ENCODE data around the gene NUDT1. TPM values are rescaled to one million over a fixed set of nuclear protein-coding genes. Genes with fewer than 3 reads are reported as not detected.

The NUDT1 gene
- total RNA-seq, 5 donors from 2014 or later (not counting 1 experiment from before 2014, with no cell fraction given) = 12.0 to 29.7 (median 21.4) TPM

DNA sequence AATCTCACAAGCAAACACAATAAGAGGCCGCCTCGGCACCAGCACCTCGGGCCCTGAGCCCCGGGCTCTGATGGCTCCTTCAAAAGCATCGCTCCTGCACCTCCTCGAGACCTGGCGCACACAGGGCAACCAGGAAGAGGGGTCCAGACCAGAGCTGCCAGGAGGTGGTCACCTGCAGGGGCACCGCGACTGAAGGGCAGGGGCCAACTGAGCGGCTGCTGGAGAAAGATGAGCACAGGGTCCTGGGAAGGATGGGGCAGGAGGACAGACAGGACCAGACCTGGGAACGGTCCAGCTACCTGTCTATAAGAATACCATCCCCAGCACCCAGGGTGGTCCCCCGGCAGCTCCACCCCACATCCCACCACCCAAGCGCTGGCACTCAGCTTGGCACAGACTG, 30.1 kb upstream of the NUDT1 start:
- WGBS (ENCODE audit: insufficient coverage) = 100% methylated on average over 4 of the region's 13 CpGs
- Histone ChIP-seq H3K27ac (ENCODE audit: low read length) (no peak overlapping the region), H3K36me3 (ENCODE audit: control insufficient read depth in 2 of 2, extremely low read depth in 1 of 2, insufficient read depth in 1 of 2, low read length in 1 of 2) (peaks cover 16 to 59% of the 10 kb centered on the region in 2 donors), H3K27me3 (replicated peaks in 1 of 2; ENCODE audit: control insufficient read depth in 2 of 2, extremely low read depth in 1 of 2, insufficient read depth in 2 of 2, low read length in 1 of 2) (no peaks in the 10 kb centered on the region), H3K4me3 (ENCODE audit: control insufficient read depth in 1 of 2, extremely low read depth in 1 of 2, low read length in 1 of 2) (no peak overlapping the region), H3K4me1 (ENCODE audit: control insufficient read depth in 1 of 2, extremely low read depth in 1 of 2, insufficient read depth in 2 of 2, low read length in 2 of 2) (peaks cover 0 to 8% of the 10 kb centered on the region in 2 experiments), H3K9me3 (no peaks in the 10 kb centered on the region)
- H3K4me3 Mint-ChIP-seq = no peak overlapping the region
- ATAC-seq (replicated peaks in 1 of 4) (no peak), DNase-seq (no peak)
- peaks cover 0 to 12% (median 7%) of the 10 kb centered on the region in 3 donors for H3K4me1 Mint-ChIP-seq
- ChIA-PET POLR2A (no interaction called here), CTCF (no interaction called here)
- no peaks in the 10 kb centered on the region for H3K27me3 Mint-ChIP-seq
- H3K36me3 Mint-ChIP-seq = peaks cover 65% of the 10 kb centered on the region
- no peak overlapping the region for H3K27ac Mint-ChIP-seq
- no peaks in the 10 kb centered on the region for H3K9me3 Mint-ChIP-seq

DNA sequence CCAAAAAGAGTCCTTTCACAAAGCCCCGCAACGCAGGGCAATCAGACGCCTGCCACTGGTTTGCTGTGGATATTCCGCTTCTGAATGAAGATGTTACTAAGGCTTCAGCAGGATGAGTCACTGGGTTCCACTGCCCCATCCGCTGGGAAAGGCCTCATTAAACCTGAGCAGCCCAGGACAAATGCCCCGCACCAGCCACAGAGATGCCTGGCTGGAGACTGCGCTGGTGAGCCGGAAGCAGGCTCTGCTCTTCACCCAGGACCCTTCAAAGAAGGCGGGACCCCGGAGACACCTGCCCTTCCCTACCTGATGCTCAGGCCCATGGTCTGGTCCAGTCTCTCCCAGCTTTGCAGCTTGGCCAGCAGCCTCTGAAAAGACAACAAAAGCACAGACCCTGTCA, 29.1 kb upstream of the NUDT1 start:
- no peak overlapping the region for H3K27ac Mint-ChIP-seq
- no peaks in the 10 kb centered on the region for H3K9me3 ChIP-seq
- H3K27me3 ChIP-seq (replicated peaks in 1 of 2; ENCODE audit: control insufficient read depth in 2 of 2, extremely low read depth in 1 of 2, insufficient read depth in 2 of 2, low read length in 1 of 2) = no peaks in the 10 kb centered on the region
- POLR2A ChIA-PET = no interaction called here
- peaks cover 63% of the 10 kb centered on the region for H3K36me3 Mint-ChIP-seq
- CTCF ChIA-PET = no interaction called here
- no peak overlapping the region for H3K4me3 Mint-ChIP-seq
- H3K27me3 Mint-ChIP-seq = no peaks in the 10 kb centered on the region
- no peak overlapping the region for H3K27ac ChIP-seq (ENCODE audit: low read length)
- DNase-seq (no peak), ATAC-seq (replicated peaks in 1 of 4) (no peak)
- peaks cover 0 to 12% (median 7%) of the 10 kb centered on the region in 3 donors for H3K4me1 Mint-ChIP-seq
- H3K4me3 ChIP-seq (ENCODE audit: control insufficient read depth in 1 of 2, extremely low read depth in 1 of 2, low read length in 1 of 2) = no peak overlapping the region
- peaks cover 23 to 59% of the 10 kb centered on the region in 2 donors for H3K36me3 ChIP-seq (ENCODE audit: control insufficient read depth in 2 of 2, extremely low read depth in 1 of 2, insufficient read depth in 1 of 2, low read length in 1 of 2)
- peaks cover 0 to 8% of the 10 kb centered on the region in 2 experiments for H3K4me1 ChIP-seq (ENCODE audit: control insufficient read depth in 1 of 2, extremely low read depth in 1 of 2, insufficient read depth in 2 of 2, low read length in 2 of 2)
- H3K9me3 Mint-ChIP-seq = no peaks in the 10 kb centered on the region
- WGBS (ENCODE audit: insufficient coverage) = 98% methylated on average over 9 of the region's 10 CpGs

DNA sequence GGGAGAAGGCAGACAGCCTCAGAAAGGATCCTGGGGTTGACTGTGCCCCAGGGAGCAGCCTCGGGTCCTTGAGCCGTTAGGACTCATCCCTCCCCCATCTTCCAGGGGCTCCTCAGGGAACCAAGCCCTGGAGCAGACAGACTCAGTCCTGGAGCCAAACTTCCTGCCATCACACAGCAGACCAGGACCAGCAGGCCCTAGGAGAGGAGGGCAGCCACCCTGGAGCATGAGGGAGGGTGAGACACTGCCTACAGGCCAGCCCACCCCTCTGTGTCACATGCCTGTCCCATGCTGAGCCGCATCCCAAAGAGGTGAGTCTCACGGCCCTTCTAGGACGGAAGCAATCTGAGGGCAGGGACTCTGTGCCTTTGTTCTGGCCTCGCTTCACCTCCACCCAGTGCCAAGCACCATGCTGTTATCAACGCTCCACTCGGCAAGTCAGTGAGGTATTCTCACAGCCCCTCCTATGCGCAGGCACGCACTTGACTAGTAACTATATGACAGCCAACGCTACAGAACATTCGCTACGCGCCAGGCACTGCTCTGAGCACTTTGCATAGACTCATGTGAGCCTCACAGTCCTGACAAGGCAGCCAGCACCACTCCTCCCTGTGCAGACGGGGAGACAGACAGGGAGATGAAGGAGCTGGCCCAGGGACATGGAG, 28.3 kb upstream of the NUDT1 start:
- peaks cover 60% of the 10 kb centered on the region for H3K36me3 Mint-ChIP-seq
- no peaks in the 10 kb centered on the region for H3K27me3 Mint-ChIP-seq
- H3K9me3 ChIP-seq = no peaks in the 10 kb centered on the region
- H3K36me3 ChIP-seq (ENCODE audit: control insufficient read depth in 2 of 2, extremely low read depth in 1 of 2, insufficient read depth in 1 of 2, low read length in 1 of 2) = peaks cover 29 to 52% of the 10 kb centered on the region in 2 donors
- H3K4me1 Mint-ChIP-seq = peaks cover 0 to 12% (median 7%) of the 10 kb centered on the region in 3 donors
- CTCF ChIA-PET = no interaction called here
- H3K9me3 Mint-ChIP-seq = no peaks in the 10 kb centered on the region
- peak overlapping the region in 1 of 2 donors; percentile 60 for H3K27ac Mint-ChIP-seq
- ATAC-seq (replicated peaks in 1 of 4) = no peak
- POLR2A ChIA-PET = no interaction called here
- DNase-seq = no peak
- H3K4me1 ChIP-seq (ENCODE audit: control insufficient read depth in 1 of 2, extremely low read depth in 1 of 2, insufficient read depth in 2 of 2, low read length in 2 of 2) = peaks cover 0 to 8% of the 10 kb centered on the region in 2 experiments
- H3K27me3 ChIP-seq (replicated peaks in 1 of 2; ENCODE audit: control insufficient read depth in 2 of 2, extremely low read depth in 1 of 2, insufficient read depth in 2 of 2, low read length in 1 of 2) = no peaks in the 10 kb centered on the region
- 96% methylated on average over 13 of the region's 15 CpGs for WGBS (ENCODE audit: insufficient coverage)
- H3K4me3 Mint-ChIP-seq = no peak overlapping the region
- no peak overlapping the region for H3K4me3 ChIP-seq (ENCODE audit: control insufficient read depth in 1 of 2, extremely low read depth in 1 of 2, low read length in 1 of 2)
- H3K27ac ChIP-seq (ENCODE audit: low read length) = no peak overlapping the region

DNA sequence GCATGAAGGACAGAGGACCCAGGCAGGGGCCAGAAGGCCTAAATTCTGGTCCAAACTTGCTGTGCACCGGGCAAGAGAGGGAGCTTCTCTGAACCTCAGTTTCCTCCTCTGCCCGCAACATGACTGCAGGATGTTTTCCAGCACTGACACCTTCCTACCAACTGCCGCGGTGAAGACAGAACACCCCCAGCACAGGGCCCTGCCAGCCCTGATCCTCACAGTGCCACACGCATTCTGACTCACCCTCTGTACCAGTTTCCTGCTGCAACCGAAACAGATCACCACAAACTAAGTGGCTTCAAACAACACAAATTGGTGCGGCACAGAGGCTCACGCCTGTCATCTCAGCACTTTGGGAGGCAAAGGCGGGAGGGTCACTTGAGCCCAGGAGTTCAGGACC, 27.4 kb upstream of the NUDT1 start:
- H3K27ac ChIP-seq (ENCODE audit: low read length) = no peak overlapping the region
- Mint-ChIP-seq H3K27ac (peak overlapping the region in 1 of 2 donors; percentile 56), H3K4me1 (peaks cover 0 to 12% (median 7%) of the 10 kb centered on the region in 3 donors), H3K36me3 (peaks cover 60% of the 10 kb centered on the region), H3K4me3 (no peak overlapping the region), H3K27me3 (no peaks in the 10 kb centered on the region), H3K9me3 (no peaks in the 10 kb centered on the region)
- ChIA-PET CTCF (no interaction called here), POLR2A (no interaction called here)
- 50% methylated on average over 8 of the region's 9 CpGs for WGBS (ENCODE audit: insufficient coverage)
- H3K36me3 ChIP-seq (ENCODE audit: control insufficient read depth in 2 of 2, extremely low read depth in 1 of 2, insufficient read depth in 1 of 2, low read length in 1 of 2) = peaks cover 31 to 53% of the 10 kb centered on the region in 2 donors
- ATAC-seq (replicated peaks in 1 of 4) (peak in 3 of 4 experiments; percentile 55 to 75 (median 66)), DNase-seq (peak in 3 of 35 experiments; percentile 9 to 14 (median 10))
- H3K4me3 ChIP-seq (ENCODE audit: control insufficient read depth in 1 of 2, extremely low read depth in 1 of 2, low read length in 1 of 2) = no peak overlapping the region
- H3K27me3 ChIP-seq (replicated peaks in 1 of 2; ENCODE audit: control insufficient read depth in 2 of 2, extremely low read depth in 1 of 2, insufficient read depth in 2 of 2, low read length in 1 of 2) = no peaks in the 10 kb centered on the region
- peaks cover 0 to 8% of the 10 kb centered on the region in 2 experiments for H3K4me1 ChIP-seq (ENCODE audit: control insufficient read depth in 1 of 2, extremely low read depth in 1 of 2, insufficient read depth in 2 of 2, low read length in 2 of 2)
- H3K9me3 ChIP-seq = no peaks in the 10 kb centered on the region

DNA sequence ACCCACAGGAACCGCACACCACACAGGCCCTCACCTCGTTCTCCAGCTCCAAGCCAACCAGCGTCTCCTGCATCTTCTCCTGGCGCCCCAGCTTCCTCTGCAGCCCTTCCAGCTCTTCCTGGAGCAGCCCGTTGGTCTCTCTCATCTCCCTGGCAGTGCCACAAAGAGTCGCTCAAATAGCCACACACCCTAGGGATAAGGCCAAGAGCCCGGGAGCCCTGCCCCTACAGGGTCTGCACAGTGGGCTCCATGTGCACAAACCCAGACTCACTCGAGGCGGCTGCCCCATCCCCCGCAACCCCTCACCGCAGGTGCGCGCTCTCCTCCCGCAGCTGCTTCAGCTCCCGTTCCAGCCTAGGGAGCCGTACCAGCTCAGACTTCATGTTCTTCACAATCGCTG, 26.2 kb upstream of the NUDT1 start:
- Histone ChIP-seq H3K36me3 (ENCODE audit: control insufficient read depth in 2 of 2, extremely low read depth in 1 of 2, insufficient read depth in 1 of 2, low read length in 1 of 2) (peaks cover 37 to 58% of the 10 kb centered on the region in 2 donors), H3K4me3 (ENCODE audit: control insufficient read depth in 1 of 2, extremely low read depth in 1 of 2, low read length in 1 of 2) (no peak overlapping the region), H3K9me3 (no peaks in the 10 kb centered on the region), H3K27me3 (replicated peaks in 1 of 2; ENCODE audit: control insufficient read depth in 2 of 2, extremely low read depth in 1 of 2, insufficient read depth in 2 of 2, low read length in 1 of 2) (no peaks in the 10 kb centered on the region), H3K27ac (ENCODE audit: low read length) (no peak overlapping the region), H3K4me1 (ENCODE audit: control insufficient read depth in 1 of 2, extremely low read depth in 1 of 2, insufficient read depth in 2 of 2, low read length in 2 of 2) (peaks cover 0 to 8% of the 10 kb centered on the region in 2 experiments)
- ATAC-seq (replicated peaks in 1 of 4) (no peak), DNase-seq (no peak)
- no peak overlapping the region for H3K27ac Mint-ChIP-seq
- ChIA-PET POLR2A (no interaction called here), CTCF (no interaction called here)
- 89% methylated on average over 17 of the region's 17 CpGs for WGBS (ENCODE audit: insufficient coverage)
- no peaks in the 10 kb centered on the region for H3K9me3 Mint-ChIP-seq
- H3K4me3 Mint-ChIP-seq = no peak overlapping the region
- H3K36me3 Mint-ChIP-seq = peaks cover 60% of the 10 kb centered on the region
- peaks cover 0 to 12% (median 7%) of the 10 kb centered on the region in 3 donors for H3K4me1 Mint-ChIP-seq
- H3K27me3 Mint-ChIP-seq = no peaks in the 10 kb centered on the region

DNA sequence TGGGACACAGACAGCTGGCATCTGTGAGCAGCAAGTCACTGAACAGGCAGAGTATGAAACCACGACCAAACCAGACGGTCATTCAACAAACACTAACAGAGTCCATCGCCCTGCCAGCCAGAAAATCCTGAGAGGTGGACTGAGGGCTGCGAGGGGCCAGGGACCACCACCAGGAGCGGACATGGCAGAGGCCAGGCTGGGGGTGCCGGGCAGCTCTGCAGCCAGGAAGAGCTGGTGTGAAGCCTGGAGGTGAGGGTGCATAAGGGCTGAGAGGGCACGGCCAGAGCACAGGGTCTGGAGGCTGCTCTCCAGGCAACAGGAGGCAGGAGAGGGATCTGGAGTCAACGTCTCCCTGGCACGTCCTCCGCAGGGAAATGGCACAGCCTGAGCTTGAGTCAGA, 24.8 kb upstream of the NUDT1 start:
- H3K4me3 ChIP-seq (ENCODE audit: control insufficient read depth in 1 of 2, extremely low read depth in 1 of 2, low read length in 1 of 2) = no peak overlapping the region
- Mint-ChIP-seq H3K4me3 (no peak overlapping the region), H3K27me3 (no peaks in the 10 kb centered on the region), H3K9me3 (no peaks in the 10 kb centered on the region), H3K36me3 (peaks cover 54% of the 10 kb centered on the region), H3K27ac (no peak overlapping the region), H3K4me1 (peaks cover 0 to 12% (median 7%) of the 10 kb centered on the region in 3 donors)
- no peaks in the 10 kb centered on the region for H3K9me3 ChIP-seq
- peaks cover 36 to 57% of the 10 kb centered on the region in 2 donors for H3K36me3 ChIP-seq (ENCODE audit: control insufficient read depth in 2 of 2, extremely low read depth in 1 of 2, insufficient read depth in 1 of 2, low read length in 1 of 2)
- no peaks in the 10 kb centered on the region for H3K27me3 ChIP-seq (replicated peaks in 1 of 2; ENCODE audit: control insufficient read depth in 2 of 2, extremely low read depth in 1 of 2, insufficient read depth in 2 of 2, low read length in 1 of 2)
- H3K4me1 ChIP-seq (ENCODE audit: control insufficient read depth in 1 of 2, extremely low read depth in 1 of 2, insufficient read depth in 2 of 2, low read length in 2 of 2) = peaks cover 0 to 8% of the 10 kb centered on the region in 2 experiments
- no peak overlapping the region for H3K27ac ChIP-seq (ENCODE audit: low read length)
- ATAC-seq (replicated peaks in 1 of 4) (no peak), DNase-seq (no peak)
- WGBS (ENCODE audit: insufficient coverage) = 95% methylated on average over 9 of the region's 10 CpGs
- CTCF ChIA-PET = no interaction called here
- POLR2A ChIA-PET = no interaction called here
